ENCODE measurements around the gene MAJIN.

DNA sequence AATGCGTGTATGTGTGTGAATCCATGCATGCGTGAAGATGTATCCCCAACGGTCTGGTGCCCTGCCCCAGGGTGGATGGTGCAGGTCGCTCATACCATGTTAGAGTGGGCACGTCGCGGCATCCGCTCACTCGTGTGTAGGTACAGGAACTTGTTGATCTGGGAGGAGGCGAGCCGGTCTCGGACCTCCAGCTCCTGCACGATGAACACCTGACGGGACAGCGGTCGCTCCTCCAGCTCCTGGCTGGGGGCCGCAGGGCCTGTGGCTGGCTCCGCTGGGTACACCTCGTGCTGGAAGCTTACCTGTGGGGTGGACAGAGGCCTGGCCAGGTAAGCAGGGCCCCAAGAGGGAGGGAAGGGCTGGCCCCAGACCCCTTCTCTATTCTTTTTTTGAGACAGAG lies 73.4 kb downstream of the MAJIN start:
- no peak for TF ChIP-seq POLR2A (IDR thresholded peaks at IDR 0.05)
- TF ChIP-seq, protein P1, sequence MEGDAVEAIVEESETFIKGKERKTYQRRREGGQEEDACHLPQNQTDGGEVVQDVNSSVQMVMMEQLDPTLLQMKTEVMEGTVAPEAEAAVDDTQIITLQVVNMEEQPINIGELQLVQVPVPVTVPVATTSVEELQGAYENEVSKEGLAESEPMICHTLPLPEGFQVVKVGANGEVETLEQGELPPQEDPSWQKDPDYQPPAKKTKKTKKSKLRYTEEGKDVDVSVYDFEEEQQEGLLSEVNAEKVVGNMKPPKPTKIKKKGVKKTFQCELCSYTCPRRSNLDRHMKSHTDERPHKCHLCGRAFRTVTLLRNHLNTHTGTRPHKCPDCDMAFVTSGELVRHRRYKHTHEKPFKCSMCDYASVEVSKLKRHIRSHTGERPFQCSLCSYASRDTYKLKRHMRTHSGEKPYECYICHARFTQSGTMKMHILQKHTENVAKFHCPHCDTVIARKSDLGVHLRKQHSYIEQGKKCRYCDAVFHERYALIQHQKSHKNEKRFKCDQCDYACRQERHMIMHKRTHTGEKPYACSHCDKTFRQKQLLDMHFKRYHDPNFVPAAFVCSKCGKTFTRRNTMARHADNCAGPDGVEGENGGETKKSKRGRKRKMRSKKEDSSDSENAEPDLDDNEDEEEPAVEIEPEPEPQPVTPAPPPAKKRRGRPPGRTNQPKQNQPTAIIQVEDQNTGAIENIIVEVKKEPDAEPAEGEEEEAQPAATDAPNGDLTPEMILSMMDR (IDR thresholded peaks at IDR 0.05), result no peak
- no peak for TF ChIP-seq POLR2AphosphoS5 (IDR thresholded peaks at IDR 0.05; ENCODE audit: insufficient read depth in 1 of 2, low read depth in 1 of 2)
